Measurements from ENCODE around the gene CES3. TPM values are rescaled to one million over a fixed set of nuclear protein-coding genes. Genes with fewer than 3 reads are reported as not detected.

CES3 gene
- total RNA-seq, 4 donors from 2014 or later, result 10.3 to 30.3 (median 12.9) TPM

DNA sequence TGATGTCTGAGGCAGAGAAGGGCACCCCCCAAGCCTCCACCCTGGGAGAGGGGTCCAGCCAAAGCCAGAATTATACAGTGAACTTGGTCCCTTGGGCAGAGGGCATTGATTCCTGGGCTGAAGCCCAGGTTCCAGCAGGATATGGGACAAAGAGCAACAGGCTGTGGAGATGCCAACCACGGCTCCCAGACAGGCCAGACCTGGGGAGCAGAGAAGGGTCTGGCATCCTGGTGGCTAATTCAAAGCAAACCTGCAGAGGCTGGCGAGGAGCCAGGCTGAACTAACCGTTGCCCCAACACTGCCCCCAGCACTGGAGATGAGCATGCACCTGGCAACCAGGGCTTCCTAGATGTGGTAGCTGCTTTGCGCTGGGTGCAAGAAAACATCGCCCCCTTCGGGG lies 3.0 kb downstream of the CES3 start:
- Histone ChIP-seq H3K27me3 (no peaks in the 10 kb centered on the region), H3K9me3 (no peaks in the 10 kb centered on the region), H3K27ac (no peak overlapping the region), H3K4me3 (no peak overlapping the region), H3K4me1 (peaks cover 9 to 14% of the 10 kb centered on the region in 2 donors), H3K36me3 (peaks cover 0 to 30% of the 10 kb centered on the region in 2 donors)
- TF ChIP-seq CTCF (IDR thresholded peaks at IDR 0.05 in 4 of 5, conservative IDR thresholded peaks at IDR 0.05 in 1 of 5) (no peak), POLR2A (IDR thresholded peaks at IDR 0.05) (no peak)
- ATAC-seq (no peak), DNase-seq (no peak)
- in situ Hi-C loops (cut with MboI; ENCODE audit: low sequenced_read_pairs in 4 of 4) (loop anchor here in 1 of 4 donors (10.0 kb wide), 1 partner anchor 191 kb away; the partner anchor contains the start of genes B3GNT9, FBXL8 and TRADD), intact Hi-C loops (cut with DNase I; ENCODE audit: low total_unique reads) (no loop called here)

DNA sequence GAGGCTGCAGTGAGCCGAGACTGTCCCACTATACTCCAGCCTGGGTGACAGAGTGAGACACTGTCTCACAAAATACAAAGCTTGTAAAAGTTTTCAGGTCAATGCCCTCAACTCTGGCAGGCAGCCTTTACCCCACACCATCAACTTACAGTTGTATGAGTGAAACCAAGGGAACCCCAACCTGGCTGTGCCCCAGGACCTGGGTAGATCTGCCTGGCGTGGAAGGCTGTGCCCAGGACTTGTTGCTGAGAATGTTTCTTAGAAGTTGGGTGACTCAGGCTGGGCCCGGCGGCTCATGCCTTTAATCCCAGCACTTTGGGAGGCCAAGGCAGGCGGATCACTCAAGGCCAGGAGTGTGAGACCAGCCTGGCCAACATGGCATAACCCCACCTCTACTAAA lies 7.8 kb downstream of the CES3 start:
- TF ChIP-seq CTCF (IDR thresholded peaks at IDR 0.05 in 4 of 5, conservative IDR thresholded peaks at IDR 0.05 in 1 of 5) (no peak), POLR2A (IDR thresholded peaks at IDR 0.05) (no peak)
- intact Hi-C loops (cut with DNase I; ENCODE audit: low total_unique reads) (no loop called here), in situ Hi-C loops (cut with MboI; ENCODE audit: low sequenced_read_pairs in 4 of 4) (loop anchor here in 1 of 4 donors (10.0 kb wide), 1 partner anchor 186 kb away; the partner anchor contains the start of genes B3GNT9, FBXL8 and TRADD)

DNA sequence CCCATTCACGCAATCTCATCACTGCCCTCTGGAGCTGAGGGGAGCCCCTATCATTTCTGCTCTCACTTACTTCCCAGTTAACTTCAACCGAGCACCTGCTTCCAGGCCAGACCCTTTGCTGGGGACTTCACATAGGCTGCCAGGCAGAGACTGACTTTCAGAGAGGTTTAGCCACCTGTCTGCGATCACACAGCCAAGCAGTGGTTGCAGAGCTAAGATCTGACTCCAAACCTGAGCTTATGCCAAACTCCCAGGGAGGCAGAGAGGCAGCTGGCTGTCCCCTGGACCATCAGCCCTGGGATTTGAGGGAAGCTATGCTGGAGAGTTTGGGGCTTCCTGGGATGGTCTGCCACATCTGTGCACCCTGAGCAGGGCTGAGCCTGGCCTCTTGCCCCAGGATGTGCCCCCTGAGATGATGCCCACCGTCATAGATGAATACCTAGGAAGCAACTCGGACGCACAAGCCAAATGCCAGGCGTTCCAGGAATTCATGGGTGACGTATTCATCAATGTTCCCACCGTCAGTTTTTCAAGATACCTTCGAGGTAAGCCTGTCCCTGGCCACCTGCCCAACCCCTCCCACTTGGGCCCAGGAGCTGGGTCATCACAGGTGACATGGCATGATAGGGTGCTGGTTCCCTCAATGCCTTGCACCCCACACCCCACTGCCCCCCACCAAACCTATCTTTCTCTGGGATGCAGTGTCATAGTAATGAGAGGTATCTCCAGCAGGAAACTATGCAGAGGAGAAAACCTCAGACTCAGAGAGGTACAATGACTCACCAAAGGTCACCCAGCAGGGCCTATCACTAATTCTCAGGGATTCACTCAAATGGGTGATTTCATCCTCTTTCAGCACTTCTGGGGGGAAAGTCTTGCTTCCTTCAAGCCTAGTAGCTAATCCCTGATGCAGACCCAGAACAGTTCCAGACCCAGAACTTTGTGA lies 10.0 kb downstream of the CES3 start:
- H3K27ac ChIP-seq, result no peak overlapping the region
- H3K9me3 ChIP-seq, result no peaks in the 10 kb centered on the region
- DNase-seq (no peak), ATAC-seq (no peak)
- H3K4me3 ChIP-seq, result no peak overlapping the region
- H3K4me1 ChIP-seq, result no peaks in the 10 kb centered on the region
- intact Hi-C loops (cut with DNase I; ENCODE audit: low total_unique reads), result no loop called here
- no peaks in the 10 kb centered on the region for H3K27me3 ChIP-seq
- TF ChIP-seq POLR2A (IDR thresholded peaks at IDR 0.05), result no peak
- no peak for TF ChIP-seq CTCF (IDR thresholded peaks at IDR 0.05 in 4 of 5, conservative IDR thresholded peaks at IDR 0.05 in 1 of 5)
- peaks cover 0 to 43% of the 10 kb centered on the region in 2 donors for H3K36me3 ChIP-seq
- in situ Hi-C loops (cut with MboI; ENCODE audit: low sequenced_read_pairs in 4 of 4), result loop anchor here in 1 of 4 donors (10.0 kb wide), 1 partner anchor 184 kb away; the partner anchor contains the start of genes B3GNT9, FBXL8 and TRADD

More for the DNA sequence above, 7.8 kb downstream of the CES3 start:
- DNase-seq, result no peak
- no peak overlapping the region for H3K4me3 ChIP-seq
- no peaks in the 10 kb centered on the region for H3K27me3 ChIP-seq
- peaks cover 0 to 44% of the 10 kb centered on the region in 2 donors for H3K36me3 ChIP-seq
- no peaks in the 10 kb centered on the region for H3K9me3 ChIP-seq
- no peak for ATAC-seq
- no peaks in the 10 kb centered on the region for H3K4me1 ChIP-seq
- no peak overlapping the region for H3K27ac ChIP-seq

DNA sequence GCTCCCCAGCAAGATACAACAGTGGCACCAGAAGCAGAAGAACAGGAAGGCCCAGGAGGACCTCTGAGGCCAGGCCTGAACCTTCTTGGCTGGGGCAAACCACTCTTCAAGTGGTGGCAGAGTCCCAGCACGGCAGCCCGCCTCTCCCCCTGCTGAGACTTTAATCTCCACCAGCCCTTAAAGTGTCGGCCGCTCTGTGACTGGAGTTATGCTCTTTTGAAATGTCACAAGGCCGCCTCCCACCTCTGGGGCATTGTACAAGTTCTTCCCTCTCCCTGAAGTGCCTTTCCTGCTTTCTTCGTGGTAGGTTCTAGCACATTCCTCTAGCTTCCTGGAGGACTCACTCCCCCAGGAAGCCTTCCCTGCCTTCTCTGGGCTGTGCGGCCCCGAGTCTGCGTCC lies 11.9 kb downstream of the CES3 start:
- TF ChIP-seq CTCF (IDR thresholded peaks at IDR 0.05 in 4 of 5, conservative IDR thresholded peaks at IDR 0.05 in 1 of 5) (no peak), POLR2A (IDR thresholded peaks at IDR 0.05) (no peak)
- no peak overlapping the region for H3K4me3 ChIP-seq
- no peaks in the 10 kb centered on the region for H3K9me3 ChIP-seq
- intact Hi-C loops (cut with DNase I; ENCODE audit: low total_unique reads), result no loop called here
- no peak for ATAC-seq
- no peak for DNase-seq
- in situ Hi-C loops (cut with MboI; ENCODE audit: low sequenced_read_pairs in 4 of 4), result loop anchor here in 1 of 4 donors (10.0 kb wide), 1 partner anchor 182 kb away; the partner anchor contains the start of genes B3GNT9, FBXL8 and TRADD
- peaks cover 0 to 2% of the 10 kb centered on the region in 2 donors for H3K4me1 ChIP-seq
- H3K27me3 ChIP-seq, result no peaks in the 10 kb centered on the region
- peaks cover 0 to 32% of the 10 kb centered on the region in 2 donors for H3K36me3 ChIP-seq
- H3K27ac ChIP-seq, result no peak overlapping the region

Data from gastrocnemius medialis (tissue), 4 donors.